ENCODE data around the gene RNF183. TPM values are rescaled to one million over a fixed set of nuclear protein-coding genes. Genes with fewer than 3 reads are reported as not detected.
"Not testable (repeated sequence)": the region's sequence is repeated elsewhere in the genome, so short reads cannot be mapped to it uniquely, and the experiment has no call there.

The RNF183 gene
- total RNA-seq, 6 experiments from 2014 or later, result not detected

DNA sequence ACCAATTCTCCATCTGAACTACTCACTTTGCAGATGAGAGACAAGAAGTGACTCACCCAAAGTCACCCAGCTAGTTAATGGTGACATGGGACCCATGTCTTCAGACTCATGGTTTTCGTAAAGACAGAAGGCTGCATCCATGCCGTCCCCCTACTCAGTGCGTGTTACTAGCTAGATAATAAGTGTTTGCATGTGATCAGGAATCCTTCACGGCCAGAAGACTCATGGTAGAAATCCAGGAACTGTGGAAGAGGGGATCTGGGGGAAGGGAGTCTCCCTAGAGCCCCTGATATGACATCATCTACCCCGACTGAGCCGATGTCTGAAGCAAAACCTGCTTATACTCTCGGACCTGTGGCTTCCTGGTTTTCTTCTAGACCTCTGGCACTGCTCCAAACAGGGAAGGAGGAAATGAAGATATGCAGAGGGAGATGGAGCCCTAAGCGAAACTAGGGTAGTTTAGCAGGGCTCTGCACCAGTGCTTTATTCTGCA lies 3.3 kb downstream of the RNF183 start:
- Mint-ChIP-seq H3K27me3 (ENCODE audit: insufficient read depth) (peaks cover 14% of the 10 kb centered on the region), H3K4me3 (no peak overlapping the region), H3K4me1 (ENCODE audit: low read depth) (no peaks in the 10 kb centered on the region), H3K36me3 (ENCODE audit: low read depth) (no peaks in the 10 kb centered on the region), H3K27ac (no peak overlapping the region), H3K9me3 (no peaks in the 10 kb centered on the region)
- DNase-seq, result no peak
- TF ChIP-seq CTCF (IDR thresholded peaks at IDR 0.05), result no peak

DNA sequence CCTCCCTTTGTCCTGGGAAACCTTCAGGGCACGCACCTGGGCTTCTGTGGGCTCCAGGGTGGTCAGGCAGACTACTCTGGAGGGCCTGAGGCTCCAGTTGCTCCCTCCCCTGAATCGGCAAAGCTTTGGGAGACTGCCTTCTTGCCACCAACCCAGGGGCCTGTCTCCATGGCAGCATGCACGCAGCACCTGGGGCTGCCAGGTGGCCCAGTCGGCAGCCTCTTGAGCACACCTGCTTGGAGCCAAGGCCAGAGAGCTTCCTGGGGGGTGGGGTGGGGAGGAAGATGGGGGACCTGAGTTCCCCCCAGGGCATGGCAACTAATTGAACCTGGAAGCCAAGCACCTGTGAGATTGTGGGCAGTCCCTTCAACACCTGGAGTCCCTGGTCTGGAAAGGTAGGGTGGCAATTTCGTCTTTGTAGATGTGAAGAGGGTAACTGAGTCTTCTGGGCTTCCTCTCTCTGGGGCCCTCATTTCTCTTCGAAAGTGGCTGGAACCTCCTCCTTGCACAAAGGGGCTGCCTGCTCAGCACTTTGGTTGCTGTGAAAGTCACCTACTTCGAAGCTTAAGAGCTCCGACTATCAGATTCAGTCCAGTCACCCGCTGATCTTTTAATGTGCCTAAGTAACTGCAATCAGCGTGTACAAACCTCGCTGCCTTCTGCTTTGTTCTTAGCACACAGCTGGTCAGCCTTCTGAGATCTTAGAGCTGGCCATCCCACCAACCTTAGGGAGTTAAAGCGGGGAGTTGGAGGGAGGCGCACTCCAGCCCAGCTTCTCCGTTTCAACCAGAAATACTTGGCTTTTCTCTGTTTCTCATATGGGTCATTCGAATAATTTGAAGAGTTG lies 4.0 kb downstream of the RNF183 start:
- no peak for DNase-seq
- Mint-ChIP-seq H3K9me3 (no peaks in the 10 kb centered on the region), H3K27ac (no peak overlapping the region), H3K27me3 (ENCODE audit: insufficient read depth) (peaks cover 14% of the 10 kb centered on the region), H3K36me3 (ENCODE audit: low read depth) (no peaks in the 10 kb centered on the region), H3K4me1 (ENCODE audit: low read depth) (no peaks in the 10 kb centered on the region), H3K4me3 (no peak overlapping the region)
- TF ChIP-seq CTCF (IDR thresholded peaks at IDR 0.05), result no peak

DNA sequence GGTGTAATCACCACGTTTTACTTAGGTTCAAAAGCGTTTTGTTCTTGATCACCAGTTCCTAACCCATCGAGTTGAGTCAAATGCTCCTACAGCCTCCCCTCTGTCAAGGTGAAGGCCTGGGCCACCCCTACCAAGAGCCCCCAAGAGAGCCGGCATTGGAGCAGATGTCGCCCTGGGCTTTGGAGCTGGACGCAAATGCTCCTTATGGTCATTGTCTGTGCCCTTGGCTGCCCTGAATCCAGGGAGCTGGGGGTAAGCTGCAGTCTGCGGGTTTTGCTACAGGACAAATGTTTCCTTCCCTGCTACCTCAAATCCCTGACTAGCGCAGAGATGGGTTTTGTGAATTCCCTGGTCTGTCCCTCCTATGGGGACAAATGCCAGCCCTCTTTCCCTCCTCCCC lies 4.9 kb downstream of the RNF183 start:
- H3K27me3 Mint-ChIP-seq (ENCODE audit: insufficient read depth), result peaks cover 13% of the 10 kb centered on the region
- TF ChIP-seq CTCF (IDR thresholded peaks at IDR 0.05), result no peak
- H3K4me3 Mint-ChIP-seq, result no peak overlapping the region
- H3K36me3 Mint-ChIP-seq (ENCODE audit: low read depth), result peaks cover 3% of the 10 kb centered on the region; the same call in 1 of the 2 replicates
- peaks cover 7% of the 10 kb centered on the region for H3K4me1 Mint-ChIP-seq (ENCODE audit: low read depth)
- no peaks in the 10 kb centered on the region for H3K9me3 Mint-ChIP-seq
- DNase-seq, result no peak
- H3K27ac Mint-ChIP-seq, result no peak overlapping the region

GRCh38 chr9:113296796-113297558 lies 6.2 kb downstream of the RNF183 start:
- no peak overlapping the region for H3K27ac Mint-ChIP-seq
- no peak overlapping the region for H3K4me3 Mint-ChIP-seq
- peaks cover 3% of the 10 kb centered on the region for H3K27me3 Mint-ChIP-seq (ENCODE audit: insufficient read depth)
- peaks cover 13% of the 10 kb centered on the region for H3K36me3 Mint-ChIP-seq (ENCODE audit: low read depth)
- peaks cover 13% of the 10 kb centered on the region for H3K4me1 Mint-ChIP-seq (ENCODE audit: low read depth)
- no peak for DNase-seq
- no peaks in the 10 kb centered on the region for H3K9me3 Mint-ChIP-seq
- no peak for TF ChIP-seq CTCF (IDR thresholded peaks at IDR 0.05)

GRCh38 chr9:113296247-113296646 lies 6.9 kb downstream of the RNF183 start:
- H3K36me3 Mint-ChIP-seq (ENCODE audit: low read depth), result peaks cover 21% of the 10 kb centered on the region
- H3K27ac Mint-ChIP-seq; DNase-seq; H3K9me3 Mint-ChIP-seq; H3K27me3 Mint-ChIP-seq (ENCODE audit: insufficient read depth); H3K4me3 Mint-ChIP-seq: not testable (repeated sequence)
- peaks cover 13% of the 10 kb centered on the region for H3K4me1 Mint-ChIP-seq (ENCODE audit: low read depth)
